Measurements from ENCODE around the gene MAP4K4.

- TF ChIP-seq CTCF (conservative IDR thresholded peaks at IDR 0.05; ENCODE audit: low read length): no peak
- no peak for TF ChIP-seq EZH2phosphoT487 (IDR thresholded peaks at IDR 0.05; ENCODE audit: borderline replicate concordance)
Observed at GRCh38 chr2:101735166-101735533, 37.6 kb downstream of the MAP4K4 start.
